Vagina (tissue), 2 donors: Measurements from ENCODE around the gene WFDC8.

Experiments used
- CTCF ChIP-seq, 3 experiments: fragments of 450-650 bp in 2 of 3; fragments of 200-600 bp in 1 of 3; sonication (generic) in 1 of 3; IDR thresholded peaks; one replicate each; pipeline ENCODE4 v1.5.1; 2017 to 2019; ENCODE audit warnings: antibody characterized with exemption in 3 of 3, mild to moderate bottlenecking in 2 of 3, moderate library complexity in 2 of 3
- POLR2A ChIP-seq, 2 donors: fragments of 450-650 bp; IDR thresholded peaks; one replicate each; pipeline ENCODE4 v1.6.1; 2017; ENCODE audit warnings: antibody characterized with exemption in 2 of 2, mild to moderate bottlenecking in 2 of 2, moderate library complexity in 2 of 2

- TF ChIP-seq POLR2A (IDR thresholded peaks at IDR 0.05) (no peak), CTCF (IDR thresholded peaks at IDR 0.05) (no peak)
These were observed 2.1 kb downstream of the WFDC8 start for GRCh38 chr20:45576995-45577394.
